Suprapubic skin (tissue), 4 donors: ENCODE data around the gene GRK4. TPM values are rescaled to one million over a fixed set of nuclear protein-coding genes. Genes with fewer than 3 reads are reported as not detected.

Experiments used
- DNase-seq, 2 donors: peaks; one replicate each; pipeline ENCODE4 v3.0.0-alpha.2; 2019; ENCODE audit warnings: low spot score in 2 of 2
- H3K27ac ChIP-seq: fragments of 200-600 bp; sonication (generic); one replicate; pipeline ENCODE4 v1.5.1; 2019
- H3K27me3 ChIP-seq: fragments of 200-600 bp; sonication (generic); one replicate; pipeline ENCODE4 v1.5.1; 2019
- H3K36me3 ChIP-seq: fragments of 200-600 bp; sonication (generic); one replicate; pipeline ENCODE4 v1.5.1; 2019
- H3K4me1 ChIP-seq: fragments of 200-600 bp; sonication (generic); one replicate; pipeline ENCODE4 v1.5.1; 2019
- H3K4me3 ChIP-seq: fragments of 200-600 bp; sonication (generic); one replicate; pipeline ENCODE4 v1.5.1; 2019; ENCODE audit warnings: mild to moderate bottlenecking
- H3K9me3 ChIP-seq: fragments of 200-600 bp; sonication (generic); one replicate; pipeline ENCODE4 v1.5.1; 2019
- EP300 ChIP-seq: sonication (generic); formaldehyde crosslinking; IDR thresholded peaks from one replicate; pipeline ENCODE4 v1.6.1; 2017; ENCODE audit warnings: antibody characterized with exemption
- POLR2A ChIP-seq, 2 donors: fragments of 450-650 bp; IDR thresholded peaks; one replicate each; pipeline ENCODE4 v1.6.1; 2017; ENCODE audit warnings: antibody characterized with exemption in 2 of 2, mild to moderate bottlenecking in 2 of 2, moderate library complexity in 2 of 2
- POLR2AphosphoS5 ChIP-seq, 3 donors: sonication (generic); formaldehyde crosslinking; IDR thresholded peaks; one replicate each; pipeline ENCODE4 v1.6.1; 2017; ENCODE audit warnings: antibody characterized with exemption in 3 of 3
- WGBS: methylation state at CpG from one replicate; pipeline ENCODE4 v1.1.5; 2018; 5-methylcytosine and 5-hydroxymethylcytosine counted together
- total RNA-seq, 4 donors: library from RNA; depleted of rRNA; stranded (reverse); fragments of >200 nt; gene quantifications; one replicate each; pipeline ENCODE4 v1.1.0, GENCODE V29; 2016
- TF ChIP-seq, protein P1 (sequence below), 2 donors: fragments of 200-600 bp in 1 of 2; fragments of 450-650 bp in 1 of 2; sonication (generic) in 1 of 2; IDR thresholded peaks; one replicate each; pipeline ENCODE4 v1.5.1; 2016 to 2019; ENCODE audit warnings: antibody characterized with exemption in 2 of 2, mild to moderate bottlenecking in 1 of 2, moderate library complexity in 1 of 2

GRK4 gene
- total RNA-seq, 4 donors from 2014 or later: 3.3 to 8.0 (median 4.6) TPM

DNA sequence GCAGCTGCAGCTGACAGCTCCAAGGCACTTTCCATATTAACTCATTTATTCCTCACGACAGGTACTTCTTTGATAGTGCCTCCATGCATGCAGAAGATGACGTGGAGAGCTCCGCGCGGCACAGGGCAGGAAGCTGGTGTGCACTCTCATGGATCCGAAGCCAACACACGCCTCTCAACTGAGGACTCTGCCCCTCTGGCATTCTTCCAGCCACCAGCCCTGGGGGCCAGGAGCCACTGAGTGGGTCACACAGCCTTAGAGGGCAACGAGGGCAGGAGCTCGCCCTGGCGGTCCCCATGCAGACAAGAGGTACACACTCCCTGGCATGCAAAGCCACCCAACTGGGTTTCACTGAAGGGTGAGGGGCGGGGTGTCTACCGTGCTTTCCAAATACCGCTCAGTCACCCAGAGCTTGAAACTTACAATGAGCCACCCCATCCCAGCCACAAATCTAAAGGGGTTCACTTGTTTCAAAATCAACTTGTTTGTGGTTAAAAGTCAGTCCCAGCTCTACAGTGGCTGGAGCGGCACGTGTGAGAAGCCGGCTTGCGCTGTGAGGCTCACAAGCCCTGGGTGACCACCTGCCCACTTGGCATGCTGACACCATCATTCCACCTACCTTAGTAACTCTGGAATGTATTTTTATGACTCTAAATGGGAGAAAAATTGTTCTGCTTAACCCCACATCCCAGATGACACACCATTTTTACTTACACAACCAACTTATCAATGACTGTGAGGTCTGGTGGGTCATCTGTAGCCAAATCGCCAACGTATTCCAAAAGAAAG lies 16.4 kb upstream of the GRK4 start:
- Histone ChIP-seq H3K27me3 (no peaks in the 10 kb centered on the region), H3K4me3 (no peak overlapping the region), H3K36me3 (peaks cover 100% of the 10 kb centered on the region), H3K9me3 (no peaks in the 10 kb centered on the region), H3K4me1 (peaks cover 12% of the 10 kb centered on the region), H3K27ac (peak overlapping the region; percentile 28)
- DNase-seq: peak in 1 of 2 donors; percentile 55
- 91% methylated on average over 19 of the region's 19 CpGs for WGBS
- TF ChIP-seq POLR2A (IDR thresholded peaks at IDR 0.05) (no peak), POLR2AphosphoS5 (IDR thresholded peaks at IDR 0.05) (no peak), EP300 (no peak)
- TF ChIP-seq, protein P1, sequence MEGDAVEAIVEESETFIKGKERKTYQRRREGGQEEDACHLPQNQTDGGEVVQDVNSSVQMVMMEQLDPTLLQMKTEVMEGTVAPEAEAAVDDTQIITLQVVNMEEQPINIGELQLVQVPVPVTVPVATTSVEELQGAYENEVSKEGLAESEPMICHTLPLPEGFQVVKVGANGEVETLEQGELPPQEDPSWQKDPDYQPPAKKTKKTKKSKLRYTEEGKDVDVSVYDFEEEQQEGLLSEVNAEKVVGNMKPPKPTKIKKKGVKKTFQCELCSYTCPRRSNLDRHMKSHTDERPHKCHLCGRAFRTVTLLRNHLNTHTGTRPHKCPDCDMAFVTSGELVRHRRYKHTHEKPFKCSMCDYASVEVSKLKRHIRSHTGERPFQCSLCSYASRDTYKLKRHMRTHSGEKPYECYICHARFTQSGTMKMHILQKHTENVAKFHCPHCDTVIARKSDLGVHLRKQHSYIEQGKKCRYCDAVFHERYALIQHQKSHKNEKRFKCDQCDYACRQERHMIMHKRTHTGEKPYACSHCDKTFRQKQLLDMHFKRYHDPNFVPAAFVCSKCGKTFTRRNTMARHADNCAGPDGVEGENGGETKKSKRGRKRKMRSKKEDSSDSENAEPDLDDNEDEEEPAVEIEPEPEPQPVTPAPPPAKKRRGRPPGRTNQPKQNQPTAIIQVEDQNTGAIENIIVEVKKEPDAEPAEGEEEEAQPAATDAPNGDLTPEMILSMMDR (IDR thresholded peaks at IDR 0.05): no peak

DNA sequence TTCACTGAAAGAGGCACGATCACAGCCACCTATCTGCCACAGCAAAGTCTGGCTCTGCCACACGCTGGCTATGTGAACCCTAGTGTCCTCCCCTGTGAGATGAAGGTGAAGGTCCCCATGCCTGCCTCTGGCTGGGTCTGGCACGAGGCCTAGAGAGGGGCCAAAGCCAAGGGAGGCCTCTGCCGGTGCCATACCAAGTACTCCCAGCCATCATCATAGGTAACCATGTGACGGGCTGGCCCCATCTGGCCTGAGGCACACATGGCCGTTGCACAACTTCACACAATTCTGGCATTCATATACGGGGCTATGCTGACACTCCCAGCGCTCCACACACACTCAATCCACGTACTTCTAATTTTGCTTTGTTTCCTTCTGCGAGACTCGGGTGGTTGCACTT lies 15.4 kb upstream of the GRK4 start:
- peaks cover 9% of the 10 kb centered on the region for H3K4me1 ChIP-seq
- H3K36me3 ChIP-seq: peaks cover 100% of the 10 kb centered on the region
- 64% methylated on average over 11 of the region's 11 CpGs for WGBS
- no peaks in the 10 kb centered on the region for H3K27me3 ChIP-seq
- peak in 1 of 3 donors; percentile 17 for TF ChIP-seq POLR2AphosphoS5 (IDR thresholded peaks at IDR 0.05)
- TF ChIP-seq EP300: no peak
- no peak for DNase-seq
- H3K4me3 ChIP-seq: no peak overlapping the region
- H3K27ac ChIP-seq: peak overlapping the region; percentile 28
- H3K9me3 ChIP-seq: no peaks in the 10 kb centered on the region

DNA sequence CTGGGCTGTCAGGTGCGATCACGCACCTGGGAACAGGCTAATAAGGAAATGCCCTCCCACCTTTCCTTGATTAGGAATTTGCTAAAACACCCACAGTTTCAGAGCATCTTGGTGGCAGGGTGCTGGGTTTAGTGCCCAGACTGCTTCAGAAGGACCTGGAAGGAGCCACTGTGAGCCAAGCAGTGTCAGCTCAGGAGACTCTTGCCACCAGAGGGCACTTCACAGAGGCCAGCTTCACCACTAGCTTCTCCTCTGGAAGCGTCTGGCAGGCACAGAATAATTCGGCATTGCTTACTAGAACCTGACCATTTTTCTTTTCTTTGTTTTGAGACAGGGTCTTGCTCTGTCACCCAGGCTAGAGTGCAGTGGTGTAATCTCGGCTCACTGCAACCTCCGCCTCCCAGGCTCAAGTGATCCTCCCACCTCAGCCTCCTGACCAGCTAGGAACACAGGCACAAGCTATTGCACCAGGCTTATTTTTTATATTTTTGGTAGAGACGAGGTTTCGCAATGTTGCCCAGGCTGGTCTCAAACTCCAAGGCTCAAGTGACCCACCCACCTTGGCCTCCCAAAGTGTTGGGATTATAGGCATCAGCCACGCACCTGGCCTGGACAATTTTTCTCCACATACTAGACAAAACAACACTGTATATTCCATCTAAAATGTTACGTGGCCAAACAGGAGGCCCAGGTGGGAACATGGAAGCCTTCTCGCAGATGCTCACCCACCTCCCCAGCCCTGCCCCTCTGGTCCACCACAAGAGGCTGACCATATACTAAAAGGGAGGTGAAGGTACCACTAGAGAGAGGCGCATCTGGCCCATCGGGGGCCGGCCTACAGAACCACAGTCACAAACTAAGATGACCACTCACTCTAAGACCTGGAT lies 14.2 kb upstream of the GRK4 start:
- TF ChIP-seq, protein P1 (IDR thresholded peaks at IDR 0.05): peak in 1 of 2 donors; percentile 46
- TF ChIP-seq POLR2A (IDR thresholded peaks at IDR 0.05): no peak
- WGBS: 89% methylated on average over 14 of the region's 14 CpGs
- H3K27me3 ChIP-seq: no peaks in the 10 kb centered on the region
- H3K4me1 ChIP-seq: peaks cover 7% of the 10 kb centered on the region
- DNase-seq: no peak
- no peaks in the 10 kb centered on the region for H3K9me3 ChIP-seq
- no peak overlapping the region for H3K27ac ChIP-seq
- peaks cover 100% of the 10 kb centered on the region for H3K36me3 ChIP-seq
- no peak overlapping the region for H3K4me3 ChIP-seq

DNA sequence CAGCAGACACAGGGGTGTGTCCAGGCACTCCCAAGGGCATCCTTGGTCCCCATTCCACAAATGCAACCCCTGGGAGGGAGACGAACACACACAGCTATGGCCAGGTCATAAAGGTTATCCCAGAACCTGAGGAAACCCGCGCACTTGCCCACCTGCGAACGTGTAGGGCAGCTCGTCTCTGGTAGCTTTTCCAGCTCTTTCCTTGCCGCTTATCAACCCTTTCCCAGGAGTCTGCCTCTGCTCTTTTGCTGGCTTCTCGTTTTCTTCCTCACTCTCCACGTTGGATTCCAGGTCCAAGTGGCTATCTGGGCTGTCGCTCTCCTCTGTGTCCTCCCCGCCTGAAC lies 13.6 kb upstream of the GRK4 start:
- Histone ChIP-seq H3K9me3 (no peaks in the 10 kb centered on the region), H3K4me1 (peaks cover 7% of the 10 kb centered on the region), H3K27ac (no peak overlapping the region), H3K27me3 (no peaks in the 10 kb centered on the region), H3K4me3 (no peak overlapping the region), H3K36me3 (peaks cover 100% of the 10 kb centered on the region)
- TF ChIP-seq EP300 (no peak), POLR2A (IDR thresholded peaks at IDR 0.05) (no peak), POLR2AphosphoS5 (IDR thresholded peaks at IDR 0.05) (no peak)
- TF ChIP-seq, protein P1 (IDR thresholded peaks at IDR 0.05): no peak
- 93% methylated on average over 10 of the region's 11 CpGs for WGBS
- DNase-seq: no peak

DNA sequence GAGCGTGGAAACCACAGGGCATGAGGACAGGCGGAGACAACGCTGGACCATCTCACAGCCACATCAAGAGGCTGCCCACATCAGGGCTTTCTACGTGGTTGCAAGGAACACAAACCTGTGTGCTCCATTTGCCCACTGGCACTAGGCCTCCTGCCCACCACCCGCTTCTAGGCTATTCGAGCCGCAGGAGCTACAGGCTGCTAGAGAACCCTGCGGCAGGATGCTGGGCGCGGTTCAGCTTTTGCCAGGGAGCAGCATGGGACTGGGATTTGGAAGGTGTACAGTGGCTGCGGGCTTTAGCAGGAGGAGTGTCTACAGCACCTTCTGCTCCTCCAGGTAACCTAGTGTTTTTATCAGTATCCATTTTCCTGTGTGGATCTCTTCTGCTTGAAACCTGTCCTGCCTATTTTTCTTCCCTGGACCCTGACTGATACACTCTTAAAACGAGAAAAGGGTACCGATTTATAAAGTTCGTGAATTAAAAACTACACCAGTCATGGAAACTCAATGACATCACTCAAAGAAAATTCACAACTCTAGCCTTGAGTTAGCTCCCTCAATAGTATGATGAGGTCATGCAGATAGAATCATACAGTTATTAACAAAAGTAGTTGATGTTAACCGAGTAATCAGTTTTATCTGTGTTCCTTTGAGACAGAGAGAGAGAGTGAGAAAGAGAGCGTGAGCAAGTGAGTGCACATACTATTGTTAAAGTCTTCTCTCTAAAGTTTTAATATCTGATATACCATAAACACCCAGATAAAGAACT lies 13.0 kb upstream of the GRK4 start:
- no peak overlapping the region for H3K4me3 ChIP-seq
- H3K27ac ChIP-seq: no peak overlapping the region
- H3K9me3 ChIP-seq: no peaks in the 10 kb centered on the region
- H3K27me3 ChIP-seq: no peaks in the 10 kb centered on the region
- TF ChIP-seq POLR2A (IDR thresholded peaks at IDR 0.05): no peak
- no peak for TF ChIP-seq EP300
- TF ChIP-seq POLR2AphosphoS5 (IDR thresholded peaks at IDR 0.05): no peak
- TF ChIP-seq, protein P1 (IDR thresholded peaks at IDR 0.05): no peak
- DNase-seq: no peak
- H3K4me1 ChIP-seq: peaks cover 7% of the 10 kb centered on the region
- 89% methylated on average over 16 of the region's 16 CpGs for WGBS
- peaks cover 100% of the 10 kb centered on the region for H3K36me3 ChIP-seq
